Kidney epithelial cell (primary cell): ENCODE results near the gene FAM89B. TPM values are rescaled to one million over a fixed set of nuclear protein-coding genes. Genes with fewer than 3 reads are reported as not detected.

ENCODE experiments used
- DNase-seq: peaks from one replicate; pipeline ENCODE4 v3.0.0-alpha.2; 2010; ENCODE audit warnings: low read depth
- H3K27me3 ChIP-seq: 2 replicates; pipeline ENCODE4 v1.6.0; 2011; ENCODE audit warnings: low read length; ENCODE audit not compliant: control insufficient read depth, insufficient read depth
- H3K36me3 ChIP-seq: 2 replicates; pipeline ENCODE4 v1.5.1; 2011; ENCODE audit warnings: low read length; ENCODE audit not compliant: control insufficient read depth, insufficient read depth
- H3K4me3 ChIP-seq: 2 replicates; pipeline ENCODE4 v1.5.1; 2011; ENCODE audit warnings: low read depth, mild to moderate bottlenecking, control low read depth, low read length
- CTCF ChIP-seq: IDR thresholded peaks from 2 replicates; pipeline ENCODE4 v1.5.1; 2011; ENCODE audit warnings: mild to moderate bottlenecking, moderate library complexity, low read length, control low read depth, inconsistent platforms; ENCODE audit not compliant: insufficient read depth, poor library complexity, severe bottlenecking
- total RNA-seq: library from RNA; depleted of rRNA; stranded (reverse); fragments of >200 nt; gene quantifications from 2 replicates; pipeline ENCODE4 v1.2.3, GENCODE V29; 2015

FAM89B gene
- total RNA-seq, 1 donor from 2014 or later: 63.9 TPM

GRCh38 chr11:65549096-65549495, 23.2 kb upstream of the FAM89B start:
- no peak overlapping the region for H3K4me3 ChIP-seq
- no peak for TF ChIP-seq CTCF
- peaks cover 7% of the 10 kb centered on the region for H3K36me3 ChIP-seq
- DNase-seq: no peak
- H3K27me3 ChIP-seq: no peaks in the 10 kb centered on the region

GRCh38 chr11:65551572-65552387, 20.6 kb upstream of the FAM89B start:
- H3K36me3 ChIP-seq: peaks cover 7% of the 10 kb centered on the region
- no peaks in the 10 kb centered on the region for H3K27me3 ChIP-seq
- H3K4me3 ChIP-seq: no peak overlapping the region
- DNase-seq: no peak
- TF ChIP-seq CTCF: peak; percentile 58

- no peak overlapping the region for H3K4me3 ChIP-seq
- H3K27me3 ChIP-seq: no peaks in the 10 kb centered on the region
- no peak for TF ChIP-seq CTCF
- DNase-seq: no peak
- peaks cover 7% of the 10 kb centered on the region for H3K36me3 ChIP-seq
Measured at GRCh38 chr11:65552388-65552951, 19.9 kb upstream of the FAM89B start.

- Histone ChIP-seq H3K36me3 (peaks cover 7% of the 10 kb centered on the region), H3K4me3 (no peak overlapping the region), H3K27me3 (no peaks in the 10 kb centered on the region)
- TF ChIP-seq CTCF: no peak
- DNase-seq: no peak
Measured at GRCh38 chr11:65553301-65554001, 18.9 kb upstream of the FAM89B start.

DNA sequence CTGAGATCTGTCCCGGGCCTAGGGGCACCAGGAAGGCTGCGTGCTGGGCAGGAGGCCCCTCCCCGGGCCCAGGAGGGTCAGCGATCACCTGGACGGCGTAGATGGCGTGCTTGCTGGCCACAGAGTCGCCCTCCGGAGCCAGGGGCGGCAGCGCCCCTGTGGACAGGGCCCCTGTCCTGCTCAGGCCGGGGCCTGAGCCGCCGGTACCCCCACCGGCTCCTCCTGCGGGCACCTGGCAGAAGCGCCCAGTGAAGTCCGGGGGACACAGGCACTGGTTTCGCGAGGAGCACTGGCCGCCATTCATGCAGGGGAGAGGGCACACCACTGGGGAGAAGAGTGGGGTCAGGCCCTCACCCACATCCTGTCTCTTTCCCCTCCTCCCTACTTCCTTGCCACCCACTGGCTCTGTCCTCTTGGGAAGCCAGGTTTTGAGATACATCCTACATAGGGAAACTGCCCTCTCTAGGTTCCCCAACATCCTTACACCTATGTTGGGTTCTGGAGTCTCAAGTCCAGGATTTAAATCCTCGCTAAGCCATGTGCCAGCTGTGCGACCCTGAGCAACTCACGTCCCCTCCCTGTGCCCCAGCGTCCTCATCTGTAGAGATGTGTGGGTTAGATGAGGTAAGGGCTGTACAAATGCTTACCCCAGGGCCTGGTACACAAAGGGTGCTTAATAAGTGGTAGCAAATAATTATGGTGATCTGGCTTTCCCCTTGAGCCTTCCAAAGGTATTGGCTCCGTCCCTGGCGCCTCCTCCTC, 18.1 kb upstream of the FAM89B start:
- no peak for TF ChIP-seq CTCF
- Histone ChIP-seq H3K36me3 (peaks cover 7% of the 10 kb centered on the region), H3K27me3 (no peaks in the 10 kb centered on the region), H3K4me3 (no peak overlapping the region)
- no peak for DNase-seq
